ENCODE data around the gene NECAB2. TPM values are rescaled to one million over a fixed set of nuclear protein-coding genes. Genes with fewer than 3 reads are reported as not detected.

The NECAB2 gene
- total RNA-seq, 2 experiments from 2014 or later = not detected

GRCh38 chr16:84024854-84025253 lies 56.8 kb downstream of the NECAB2 start:
- H3K36me3 Mint-ChIP-seq (ENCODE audit: low read depth) = peaks cover 4% of the 10 kb centered on the region
- H3K9me3 Mint-ChIP-seq = peaks cover 11% of the 10 kb centered on the region
- no peak for DNase-seq
- no peak overlapping the region for H3K27ac Mint-ChIP-seq
- H3K4me3 Mint-ChIP-seq = no peak overlapping the region
- H3K4me1 Mint-ChIP-seq = peaks cover 7% of the 10 kb centered on the region
- H3K27me3 Mint-ChIP-seq = peaks cover 9% of the 10 kb centered on the region
- ChIA-PET CTCF (no interaction called here), POLR2A (no interaction called here)

- peaks cover 2% of the 10 kb centered on the region for H3K9me3 Mint-ChIP-seq
- peaks cover 1% of the 10 kb centered on the region for H3K36me3 Mint-ChIP-seq (ENCODE audit: low read depth)
- peaks cover 13% of the 10 kb centered on the region for H3K27me3 Mint-ChIP-seq
- no peak overlapping the region for H3K27ac Mint-ChIP-seq
- CTCF ChIA-PET = no interaction called here
- no peak overlapping the region for H3K4me3 Mint-ChIP-seq
- POLR2A ChIA-PET = no interaction called here
- peaks cover 12% of the 10 kb centered on the region for H3K4me1 Mint-ChIP-seq
- DNase-seq = no peak
Observed at GRCh38 chr16:84026606-84027005, 58.6 kb downstream of the NECAB2 start.

DNA sequence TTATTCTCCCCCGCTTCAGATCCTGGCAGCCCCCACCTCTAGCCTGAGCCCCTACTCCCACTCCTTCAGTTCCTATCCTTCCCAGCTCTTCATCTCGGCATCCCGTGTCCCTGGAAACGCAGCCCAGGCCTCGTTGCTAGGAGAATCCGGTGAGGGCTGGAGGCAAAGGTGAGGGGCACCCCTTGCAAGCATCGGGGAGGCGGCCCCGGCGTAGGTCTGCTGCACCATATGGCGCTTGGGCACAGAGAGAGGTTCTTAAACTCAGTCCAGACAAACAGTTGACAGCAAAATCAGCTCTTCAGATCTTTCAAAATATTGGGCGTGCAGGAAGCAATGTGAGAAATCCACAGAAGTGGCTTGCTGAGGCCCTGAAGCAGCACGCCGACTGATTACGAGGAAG lies 59.6 kb downstream of the NECAB2 start:
- H3K27ac Mint-ChIP-seq = no peak overlapping the region
- no peak for DNase-seq
- ChIA-PET POLR2A (no interaction called here), CTCF (interaction anchor here (0.7 kb wide), 1 partner anchor 582 kb away, joined by 3 read pairs; no protein-coding TSS in a partner anchor)
- H3K27me3 Mint-ChIP-seq = peaks cover 13% of the 10 kb centered on the region
- H3K9me3 Mint-ChIP-seq = no peaks in the 10 kb centered on the region
- peaks cover 12% of the 10 kb centered on the region for H3K4me1 Mint-ChIP-seq
- no peak overlapping the region for H3K4me3 Mint-ChIP-seq
- H3K36me3 Mint-ChIP-seq (ENCODE audit: low read depth) = no peaks in the 10 kb centered on the region

DNA sequence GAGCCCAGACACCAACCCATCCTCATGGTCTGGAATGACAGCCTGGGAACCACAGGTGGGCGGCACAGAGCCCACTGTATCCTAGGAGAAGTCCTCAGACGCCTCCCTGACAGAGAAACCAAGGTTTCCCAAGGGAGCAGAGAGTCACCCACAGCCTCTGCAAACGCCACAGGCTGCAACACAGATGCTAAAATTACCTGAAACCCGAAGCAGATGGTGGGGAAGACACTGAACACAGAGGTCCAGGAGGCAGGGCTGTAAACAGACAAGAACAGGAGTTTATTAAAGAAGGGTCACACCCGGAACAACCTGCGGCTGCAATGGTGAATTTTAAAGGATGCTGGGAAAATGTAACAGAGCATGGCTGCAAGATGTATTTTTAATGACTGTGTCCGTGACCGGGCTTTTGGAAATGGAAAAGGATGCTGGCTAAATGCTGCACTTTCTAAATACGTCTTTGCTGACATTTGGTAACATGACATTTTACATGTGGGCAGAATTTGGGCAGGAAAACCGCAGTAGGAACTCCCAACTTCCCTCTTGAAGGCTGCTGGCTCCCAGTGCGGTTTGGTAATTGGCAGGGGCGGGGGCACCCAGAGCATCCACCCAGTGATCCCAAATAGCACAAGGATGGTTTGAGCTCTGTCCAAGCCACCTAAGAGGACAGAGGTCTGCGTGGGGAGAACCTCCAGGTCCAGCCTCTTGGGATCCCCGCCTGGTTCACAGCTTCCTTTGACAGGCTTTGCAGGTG lies 61.4 kb downstream of the NECAB2 start:
- Mint-ChIP-seq H3K4me1 (peaks cover 12% of the 10 kb centered on the region), H3K4me3 (no peak overlapping the region), H3K27ac (no peak overlapping the region), H3K36me3 (ENCODE audit: low read depth) (no peaks in the 10 kb centered on the region), H3K27me3 (peaks cover 9% of the 10 kb centered on the region), H3K9me3 (no peaks in the 10 kb centered on the region)
- no peak for DNase-seq
- CTCF ChIA-PET = no interaction called here
- POLR2A ChIA-PET = no interaction called here

DNA sequence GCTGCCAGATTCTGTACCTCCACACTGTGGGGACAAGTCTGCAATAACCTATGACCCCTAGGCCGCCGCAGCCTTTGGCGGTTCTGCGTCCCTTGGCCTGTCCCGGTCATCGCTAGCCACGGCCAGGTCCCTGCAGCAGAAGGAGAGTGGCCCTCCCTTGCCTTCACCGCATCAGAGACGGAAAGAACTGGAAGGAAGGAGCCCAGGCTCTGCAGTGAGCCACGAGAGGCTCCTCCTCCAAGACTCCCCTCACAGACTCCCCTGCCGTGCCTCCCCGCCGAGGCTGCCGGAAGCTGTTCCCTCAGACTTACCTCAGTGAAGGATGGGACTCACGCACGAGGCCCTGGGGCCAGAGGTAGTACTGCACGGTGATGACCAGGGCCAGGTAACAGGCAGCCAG lies 63.5 kb downstream of the NECAB2 start:
- ChIA-PET POLR2A (no interaction called here), CTCF (no interaction called here)
- H3K36me3 Mint-ChIP-seq (ENCODE audit: low read depth) = no peaks in the 10 kb centered on the region
- peaks cover 12% of the 10 kb centered on the region for H3K4me1 Mint-ChIP-seq
- no peak for DNase-seq
- H3K27me3 Mint-ChIP-seq = peaks cover 8% of the 10 kb centered on the region
- H3K4me3 Mint-ChIP-seq = no peak overlapping the region
- H3K27ac Mint-ChIP-seq = no peak overlapping the region
- peaks cover 7% of the 10 kb centered on the region for H3K9me3 Mint-ChIP-seq

DNA sequence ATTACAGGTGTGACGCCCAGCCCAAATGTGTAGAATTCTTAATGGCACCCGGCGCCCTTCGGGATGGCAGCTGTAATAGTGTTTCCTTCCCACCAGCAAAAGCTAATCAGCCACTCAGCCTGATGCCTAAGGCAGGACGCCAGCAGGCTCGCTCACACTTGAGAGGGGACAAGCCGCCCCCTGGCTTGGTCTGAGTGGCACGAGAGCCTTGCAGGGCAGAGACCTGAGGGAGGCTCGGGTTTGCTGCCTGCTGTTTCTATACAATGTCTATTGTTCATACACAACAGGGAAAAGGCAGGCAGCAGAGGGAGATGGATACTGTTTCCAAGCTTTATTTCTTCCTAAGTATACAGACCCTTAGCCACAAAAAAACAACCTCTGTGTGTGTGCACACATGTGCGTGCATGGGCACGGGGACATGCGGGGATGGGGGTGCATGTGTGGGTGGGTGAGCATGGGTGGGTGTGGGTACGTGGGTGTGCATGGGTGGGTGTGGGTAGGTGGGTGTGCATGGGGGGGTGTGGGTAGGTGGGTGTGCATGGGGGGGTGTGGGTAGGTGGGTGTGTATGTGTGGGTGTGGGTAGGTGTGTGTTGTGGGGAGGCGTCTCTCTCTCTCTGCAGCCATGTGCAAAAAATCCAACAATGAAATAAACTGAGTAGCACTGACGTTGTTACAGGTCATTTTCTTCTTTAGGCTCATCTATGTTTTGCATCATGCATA lies 64.6 kb downstream of the NECAB2 start:
- no peaks in the 10 kb centered on the region for H3K36me3 Mint-ChIP-seq (ENCODE audit: low read depth)
- peaks cover 12% of the 10 kb centered on the region for H3K4me1 Mint-ChIP-seq
- CTCF ChIA-PET = no interaction called here
- H3K9me3 Mint-ChIP-seq = peaks cover 7% of the 10 kb centered on the region
- no peak for DNase-seq
- peaks cover 7% of the 10 kb centered on the region for H3K27me3 Mint-ChIP-seq
- no peak overlapping the region for H3K4me3 Mint-ChIP-seq
- H3K27ac Mint-ChIP-seq = no peak overlapping the region
- POLR2A ChIA-PET = no interaction called here

GRCh38 chr16:84033251-84034195 lies 65.5 kb downstream of the NECAB2 start:
- H3K27me3 Mint-ChIP-seq = peaks cover 7% of the 10 kb centered on the region
- ChIA-PET POLR2A (no interaction called here), CTCF (no interaction called here)
- peaks cover 7% of the 10 kb centered on the region for H3K9me3 Mint-ChIP-seq
- DNase-seq = no peak
- H3K36me3 Mint-ChIP-seq (ENCODE audit: low read depth) = no peaks in the 10 kb centered on the region
- peaks cover 12% of the 10 kb centered on the region for H3K4me1 Mint-ChIP-seq
- no peak overlapping the region for H3K4me3 Mint-ChIP-seq
- no peak overlapping the region for H3K27ac Mint-ChIP-seq

GRCh38 chr16:84034516-84034915 lies 66.5 kb downstream of the NECAB2 start:
- no peak overlapping the region for H3K27ac Mint-ChIP-seq
- peaks cover 7% of the 10 kb centered on the region for H3K27me3 Mint-ChIP-seq
- peaks cover 7% of the 10 kb centered on the region for H3K9me3 Mint-ChIP-seq
- POLR2A ChIA-PET = no interaction called here
- no peak for DNase-seq
- peaks cover 8% of the 10 kb centered on the region for H3K4me1 Mint-ChIP-seq
- CTCF ChIA-PET = no interaction called here
- no peak overlapping the region for H3K4me3 Mint-ChIP-seq
- no peaks in the 10 kb centered on the region for H3K36me3 Mint-ChIP-seq (ENCODE audit: low read depth)

DNA sequence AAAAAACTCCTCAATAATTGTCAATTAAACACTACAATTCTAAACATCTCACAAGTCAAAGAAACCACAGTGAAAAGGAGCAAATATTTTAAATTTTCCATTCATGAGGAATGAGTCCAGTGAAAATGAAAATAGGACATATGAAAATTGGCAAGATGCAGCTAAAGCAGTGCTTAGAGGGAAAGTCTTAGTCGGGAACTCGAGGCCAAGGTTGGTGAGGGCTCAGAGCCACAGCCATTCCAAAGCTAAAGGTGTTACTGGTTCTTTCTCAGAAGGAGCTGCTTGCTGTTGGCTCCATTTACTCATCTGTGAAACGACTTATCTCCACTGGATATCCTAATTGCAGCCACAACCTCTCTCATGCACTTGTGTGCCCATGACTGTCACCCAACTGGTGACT lies 68.1 kb downstream of the NECAB2 start:
- H3K4me1 Mint-ChIP-seq = no peaks in the 10 kb centered on the region
- no peak overlapping the region for H3K27ac Mint-ChIP-seq
- DNase-seq = no peak
- no peaks in the 10 kb centered on the region for H3K27me3 Mint-ChIP-seq
- POLR2A ChIA-PET = no interaction called here
- CTCF ChIA-PET = no interaction called here
- peaks cover 7% of the 10 kb centered on the region for H3K9me3 Mint-ChIP-seq
- no peak overlapping the region for H3K4me3 Mint-ChIP-seq
- no peaks in the 10 kb centered on the region for H3K36me3 Mint-ChIP-seq (ENCODE audit: low read depth)

GRCh38 chr16:84036982-84037425 lies 69.0 kb downstream of the NECAB2 start:
- Mint-ChIP-seq H3K4me3 (no peak overlapping the region), H3K9me3 (peaks cover 7% of the 10 kb centered on the region), H3K4me1 (no peaks in the 10 kb centered on the region), H3K27me3 (no peaks in the 10 kb centered on the region), H3K27ac (no peak overlapping the region), H3K36me3 (ENCODE audit: low read depth) (no peaks in the 10 kb centered on the region)
- no peak for DNase-seq
- CTCF ChIA-PET = no interaction called here
- POLR2A ChIA-PET = no interaction called here

- H3K36me3 Mint-ChIP-seq (ENCODE audit: low read depth) = no peaks in the 10 kb centered on the region
- peaks cover 4% of the 10 kb centered on the region for H3K27me3 Mint-ChIP-seq
- no peaks in the 10 kb centered on the region for H3K4me1 Mint-ChIP-seq
- peaks cover 7% of the 10 kb centered on the region for H3K9me3 Mint-ChIP-seq
- POLR2A ChIA-PET = no interaction called here
- H3K4me3 Mint-ChIP-seq = no peak overlapping the region
- CTCF ChIA-PET = interaction anchor here (1.2 kb wide), 1 partner anchor 149 kb away, joined by 4 read pairs; the partner anchor contains the start of gene TAF1C
- H3K27ac Mint-ChIP-seq = no peak overlapping the region
- DNase-seq = no peak
Observed at GRCh38 chr16:84038469-84038868, 70.4 kb downstream of the NECAB2 start.

DNA sequence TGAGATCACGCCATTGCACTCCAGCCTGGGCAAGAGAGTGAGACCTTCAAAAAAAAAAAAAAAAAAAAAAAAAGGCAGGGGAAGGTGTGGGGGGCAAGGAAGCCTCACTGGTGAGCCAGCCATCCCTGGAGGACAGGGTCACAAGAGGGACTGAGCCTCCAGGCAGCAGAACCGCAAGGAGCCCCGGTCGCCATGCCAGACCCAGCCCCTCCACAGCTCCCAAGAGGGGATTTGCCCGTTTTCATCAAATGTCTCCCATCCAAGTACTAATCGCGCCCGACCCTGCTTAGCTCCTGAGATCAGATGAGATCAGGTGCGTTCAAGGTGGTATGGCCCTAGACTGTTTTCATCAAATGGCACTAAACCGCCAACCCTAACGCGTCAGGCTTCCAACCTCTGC lies 71.7 kb downstream of the NECAB2 start:
- Mint-ChIP-seq H3K9me3 (peaks cover 7% of the 10 kb centered on the region), H3K27ac (no peak overlapping the region), H3K4me1 (no peaks in the 10 kb centered on the region), H3K4me3 (no peak overlapping the region), H3K27me3 (peaks cover 15% of the 10 kb centered on the region), H3K36me3 (ENCODE audit: low read depth) (no peaks in the 10 kb centered on the region)
- ChIA-PET POLR2A (no interaction called here), CTCF (no interaction called here)
- DNase-seq = no peak

DNA sequence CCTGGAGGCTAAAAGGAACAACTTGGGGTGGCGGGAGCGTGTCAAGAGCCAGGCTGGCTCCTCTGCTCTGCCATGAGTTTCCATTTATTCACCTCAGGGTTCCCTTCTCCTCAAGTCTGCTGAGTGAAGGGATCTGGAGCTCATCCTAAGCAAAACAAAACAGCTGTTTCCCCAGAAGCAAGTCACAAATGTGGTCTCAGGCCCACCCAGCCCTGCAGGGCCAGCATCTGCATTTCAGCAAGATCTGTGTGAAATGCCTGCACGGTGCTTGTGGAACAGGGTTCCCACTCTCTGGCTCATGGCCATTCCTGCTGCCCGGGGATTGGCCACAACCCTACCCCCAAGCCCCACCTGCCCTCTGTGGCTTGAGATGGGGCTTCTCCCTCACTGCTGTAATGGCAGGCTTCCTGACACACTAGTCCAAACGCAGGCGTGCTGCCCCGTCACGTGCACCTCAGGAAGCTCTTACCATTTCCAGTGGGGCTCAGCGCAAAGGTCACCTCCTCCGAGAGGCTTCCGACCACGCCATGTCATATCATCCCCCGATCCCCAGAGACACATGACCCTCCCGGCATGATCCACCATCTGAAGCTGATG lies 72.3 kb downstream of the NECAB2 start:
- Mint-ChIP-seq H3K36me3 (ENCODE audit: low read depth) (no peaks in the 10 kb centered on the region), H3K4me3 (no peak overlapping the region), H3K27me3 (peaks cover 15% of the 10 kb centered on the region), H3K9me3 (peaks cover 7% of the 10 kb centered on the region), H3K27ac (no peak overlapping the region), H3K4me1 (no peaks in the 10 kb centered on the region)
- no peak for DNase-seq
- POLR2A ChIA-PET = no interaction called here
- CTCF ChIA-PET = interaction anchor here (1.4 kb wide), 1 partner anchor 14 kb away, joined by 3 read pairs; no protein-coding TSS in a partner anchor

All from activated CD4-positive, alpha-beta memory T cell treated with anti-CD3 and anti-CD28 coated beads, Interleukin-2, amount 10 ng/mL, durations not matched to agents 7 days and 5 days (primary cell).